Measurements from ENCODE around the gene MAPKAPK2.

GRCh38 chr1:206769304-206769731, 84.6 kb downstream of the MAPKAPK2 start:
- TF ChIP-seq, protein P1, sequence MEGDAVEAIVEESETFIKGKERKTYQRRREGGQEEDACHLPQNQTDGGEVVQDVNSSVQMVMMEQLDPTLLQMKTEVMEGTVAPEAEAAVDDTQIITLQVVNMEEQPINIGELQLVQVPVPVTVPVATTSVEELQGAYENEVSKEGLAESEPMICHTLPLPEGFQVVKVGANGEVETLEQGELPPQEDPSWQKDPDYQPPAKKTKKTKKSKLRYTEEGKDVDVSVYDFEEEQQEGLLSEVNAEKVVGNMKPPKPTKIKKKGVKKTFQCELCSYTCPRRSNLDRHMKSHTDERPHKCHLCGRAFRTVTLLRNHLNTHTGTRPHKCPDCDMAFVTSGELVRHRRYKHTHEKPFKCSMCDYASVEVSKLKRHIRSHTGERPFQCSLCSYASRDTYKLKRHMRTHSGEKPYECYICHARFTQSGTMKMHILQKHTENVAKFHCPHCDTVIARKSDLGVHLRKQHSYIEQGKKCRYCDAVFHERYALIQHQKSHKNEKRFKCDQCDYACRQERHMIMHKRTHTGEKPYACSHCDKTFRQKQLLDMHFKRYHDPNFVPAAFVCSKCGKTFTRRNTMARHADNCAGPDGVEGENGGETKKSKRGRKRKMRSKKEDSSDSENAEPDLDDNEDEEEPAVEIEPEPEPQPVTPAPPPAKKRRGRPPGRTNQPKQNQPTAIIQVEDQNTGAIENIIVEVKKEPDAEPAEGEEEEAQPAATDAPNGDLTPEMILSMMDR (IDR thresholded peaks at IDR 0.05 in 8 of 11, conservative IDR thresholded peaks at IDR 0.05 in 3 of 11) = no peak
- TF ChIP-seq POLR2A (IDR thresholded peaks at IDR 0.05) = no peak

All from spleen (tissue), 7 donors.